Umbilical cord (tissue), 2 donors: ENCODE data around the gene DDX28. TPM values are rescaled to one million over a fixed set of nuclear protein-coding genes. Genes with fewer than 3 reads are reported as not detected.
A peak's percentile ranks its signal among the peaks of the same experiment; 100 is the strongest.

ENCODE experiments used
- DNase-seq: peaks from one replicate; pipeline ENCODE4 v3.0.0-alpha.2; 2015; ENCODE audit warnings: low spot score
- total RNA-seq: library from RNA; depleted of rRNA; stranded (reverse); fragments of >200 nt; gene quantifications from one replicate; pipeline ENCODE4 v1.2.3, GENCODE V29; 2014; ENCODE audit warnings: low replicate concordance; ENCODE audit not compliant: insufficient read depth

DDX28 gene, protein sequence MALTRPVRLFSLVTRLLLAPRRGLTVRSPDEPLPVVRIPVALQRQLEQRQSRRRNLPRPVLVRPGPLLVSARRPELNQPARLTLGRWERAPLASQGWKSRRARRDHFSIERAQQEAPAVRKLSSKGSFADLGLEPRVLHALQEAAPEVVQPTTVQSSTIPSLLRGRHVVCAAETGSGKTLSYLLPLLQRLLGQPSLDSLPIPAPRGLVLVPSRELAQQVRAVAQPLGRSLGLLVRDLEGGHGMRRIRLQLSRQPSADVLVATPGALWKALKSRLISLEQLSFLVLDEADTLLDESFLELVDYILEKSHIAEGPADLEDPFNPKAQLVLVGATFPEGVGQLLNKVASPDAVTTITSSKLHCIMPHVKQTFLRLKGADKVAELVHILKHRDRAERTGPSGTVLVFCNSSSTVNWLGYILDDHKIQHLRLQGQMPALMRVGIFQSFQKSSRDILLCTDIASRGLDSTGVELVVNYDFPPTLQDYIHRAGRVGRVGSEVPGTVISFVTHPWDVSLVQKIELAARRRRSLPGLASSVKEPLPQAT
- total RNA-seq, result 12.3 TPM

DNA sequence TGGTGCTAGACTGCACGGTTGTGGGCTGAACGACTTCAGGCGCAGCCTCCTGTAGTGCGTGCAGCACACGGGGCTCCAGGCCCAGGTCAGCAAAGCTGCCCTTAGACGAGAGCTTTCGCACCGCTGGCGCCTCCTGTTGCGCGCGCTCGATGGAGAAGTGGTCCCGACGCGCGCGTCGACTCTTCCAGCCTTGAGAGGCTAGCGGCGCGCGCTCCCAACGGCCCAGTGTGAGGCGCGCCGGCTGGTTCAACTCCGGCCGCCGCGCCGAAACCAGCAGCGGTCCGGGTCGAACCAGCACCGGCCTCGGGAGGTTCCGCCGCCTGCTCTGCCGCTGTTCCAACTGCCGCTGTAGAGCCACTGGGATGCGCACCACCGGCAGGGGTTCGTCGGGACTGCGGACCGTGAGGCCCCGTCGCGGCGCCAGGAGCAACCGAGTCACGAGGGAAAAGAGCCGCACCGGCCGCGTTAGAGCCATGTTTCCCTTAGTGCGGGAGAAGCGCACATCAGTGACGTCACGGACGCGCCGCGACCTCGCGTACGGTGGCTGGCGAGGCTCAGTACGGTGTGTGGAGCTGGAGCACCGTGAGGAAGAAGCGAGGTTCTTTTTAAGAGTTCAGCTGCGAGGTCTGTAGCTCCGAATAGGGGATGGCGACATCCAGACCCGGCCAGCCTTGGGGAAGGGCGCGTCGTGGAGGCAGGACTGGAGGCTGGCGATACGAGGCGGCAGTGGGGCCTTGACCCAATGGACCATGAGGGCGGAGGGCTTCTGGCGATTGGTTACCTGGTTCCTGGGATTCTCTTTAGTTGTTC is at the start of gene DDX28, which contains the start of gene DUS2:
DDX28 (minus strand) TSS at position 505 of the 810 bp plus-strand sequence; CDS start at position 475, 30 bp downstream.
DUS2 (plus strand) TSS at position 557 of the 810 bp plus-strand sequence. CDS start 14,740 bp downstream, outside the sequence.
- peak; percentile 92 for DNase-seq

DNA sequence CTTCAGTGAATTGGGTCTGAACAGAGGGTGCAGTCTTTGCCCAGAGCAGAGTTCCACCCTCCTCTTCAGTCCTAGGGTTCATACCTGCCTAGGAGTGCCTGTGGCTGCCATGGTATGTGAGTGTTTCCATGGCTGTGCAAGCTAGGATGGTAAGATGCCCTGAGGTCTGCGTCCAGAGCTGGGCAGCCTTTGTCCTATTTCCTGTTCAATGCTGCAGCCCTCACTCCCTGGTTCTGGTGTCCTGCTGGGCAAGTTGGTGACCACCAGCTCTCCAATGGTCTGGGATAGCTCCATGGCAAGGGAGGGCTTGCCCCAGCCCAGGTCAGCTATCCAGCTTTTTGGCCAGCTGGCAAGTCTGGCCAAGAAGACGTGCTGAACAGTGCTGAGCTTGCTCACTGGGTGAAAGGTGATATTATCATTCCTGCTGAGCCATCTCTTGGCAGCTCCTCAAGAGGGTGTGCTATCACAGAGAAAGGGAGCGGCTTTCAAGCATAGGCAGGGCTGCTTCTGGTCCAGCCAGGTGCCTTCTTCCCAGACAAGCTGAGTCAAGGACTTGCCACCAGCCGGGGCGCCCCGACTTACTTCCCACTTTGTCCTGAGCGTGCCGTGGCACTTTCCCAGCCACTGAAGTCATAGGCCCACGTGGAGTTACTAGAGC is 49.1 kb upstream of the DDX28 start:
- DNase-seq, result peak; percentile 85

DNA sequence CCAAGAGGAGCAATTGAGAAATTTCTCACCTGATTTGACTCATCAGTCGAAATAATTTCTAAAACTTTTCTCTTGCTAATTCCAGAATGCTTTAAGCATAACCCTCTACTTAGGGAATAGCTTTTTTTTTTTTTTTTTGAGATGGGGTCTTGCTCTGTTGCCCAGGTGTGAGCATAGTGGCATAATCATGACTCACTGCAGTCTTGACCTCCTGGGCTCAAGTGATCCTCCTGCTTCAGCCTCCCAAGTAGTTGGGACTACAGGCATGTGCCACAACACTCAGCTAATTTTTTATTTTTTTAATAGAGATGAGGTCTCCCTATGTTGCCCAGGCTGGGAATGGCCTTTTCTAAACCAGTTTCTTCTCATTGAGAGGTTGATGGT is 48.5 kb upstream of the DDX28 start:
- no peak for DNase-seq

DNA sequence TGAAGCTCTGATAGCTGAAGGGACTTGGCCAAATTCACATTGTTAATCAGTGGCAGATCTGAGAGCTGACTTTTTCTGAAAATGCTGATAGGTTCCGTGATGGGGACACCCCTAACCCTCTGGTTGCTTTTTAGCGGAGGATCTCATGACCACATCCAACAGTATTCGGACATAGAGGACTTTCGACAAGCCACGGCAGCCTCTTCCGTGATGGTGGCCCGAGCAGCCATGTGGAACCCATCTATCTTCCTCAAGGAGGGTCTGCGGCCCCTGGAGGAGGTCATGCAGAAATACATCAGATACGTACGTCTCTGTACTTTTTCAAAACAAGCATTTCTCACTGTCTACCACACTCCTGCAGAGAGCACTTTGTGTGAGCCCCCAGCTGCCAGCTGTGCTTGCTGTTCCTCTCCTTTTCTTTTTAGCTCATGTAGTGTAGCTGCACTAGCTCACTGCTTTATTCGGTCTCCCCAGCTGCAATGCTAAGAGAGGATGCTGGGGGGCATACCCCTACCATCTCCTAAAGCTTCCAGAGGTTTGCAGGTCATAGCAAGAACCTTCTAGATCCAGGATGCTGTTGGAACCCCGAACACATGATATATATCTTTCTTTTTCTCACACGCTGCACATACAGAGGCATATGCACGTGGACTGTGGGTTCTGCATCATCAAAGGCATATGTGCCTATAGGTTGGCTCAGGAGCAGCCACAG is 47.9 kb upstream of the DDX28 start:
- no peak for DNase-seq

GRCh38 chr16:68070249-68070730 is 47.3 kb upstream of the DDX28 start:
- no peak for DNase-seq

DNA sequence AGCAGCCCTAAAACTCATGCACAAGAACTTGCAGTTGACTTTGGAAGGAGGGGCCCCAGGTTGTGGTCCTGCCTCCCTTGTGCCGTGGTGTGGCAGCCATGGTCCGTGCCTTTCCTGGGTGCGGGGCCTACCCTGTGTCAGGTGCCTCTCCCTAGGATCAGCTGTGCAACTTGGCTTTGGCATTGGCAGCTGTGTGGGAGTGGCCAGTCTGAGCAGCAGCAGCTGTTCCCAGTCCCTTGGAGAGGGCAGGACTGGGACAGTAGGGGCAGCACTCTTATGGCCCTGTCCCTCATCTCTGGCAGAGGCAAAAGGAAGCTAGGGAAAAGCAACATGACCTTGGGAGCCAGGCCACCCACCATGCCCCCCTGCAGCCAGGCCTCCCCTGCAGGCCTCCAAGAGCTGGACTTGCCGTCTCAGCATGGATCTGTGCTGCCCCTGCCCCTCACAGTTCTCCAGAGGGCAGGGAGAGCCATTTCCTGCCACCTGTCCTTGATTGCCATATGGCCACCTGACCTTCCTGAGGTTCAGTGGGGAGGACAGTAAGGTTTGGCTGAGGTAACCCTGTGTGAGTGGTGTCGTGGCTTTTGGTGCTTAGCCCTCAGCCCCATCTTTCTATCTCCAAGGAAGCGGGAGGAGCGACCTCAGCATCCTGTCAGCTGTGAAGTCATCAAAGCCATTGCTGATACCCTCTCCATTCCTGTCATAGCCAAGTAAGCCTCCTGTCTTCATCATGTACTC is 46.6 kb upstream of the DDX28 start:
- DNase-seq, result no peak

- DNase-seq, result no peak
Observed at GRCh38 chr16:68068926-68069325, 45.9 kb upstream of the DDX28 start.

- DNase-seq, result no peak
Observed at GRCh38 chr16:68066763-68067162, 43.7 kb upstream of the DDX28 start.

GRCh38 chr16:68065716-68066305 is 42.8 kb upstream of the DDX28 start:
- peak; percentile 59 for DNase-seq

DNA sequence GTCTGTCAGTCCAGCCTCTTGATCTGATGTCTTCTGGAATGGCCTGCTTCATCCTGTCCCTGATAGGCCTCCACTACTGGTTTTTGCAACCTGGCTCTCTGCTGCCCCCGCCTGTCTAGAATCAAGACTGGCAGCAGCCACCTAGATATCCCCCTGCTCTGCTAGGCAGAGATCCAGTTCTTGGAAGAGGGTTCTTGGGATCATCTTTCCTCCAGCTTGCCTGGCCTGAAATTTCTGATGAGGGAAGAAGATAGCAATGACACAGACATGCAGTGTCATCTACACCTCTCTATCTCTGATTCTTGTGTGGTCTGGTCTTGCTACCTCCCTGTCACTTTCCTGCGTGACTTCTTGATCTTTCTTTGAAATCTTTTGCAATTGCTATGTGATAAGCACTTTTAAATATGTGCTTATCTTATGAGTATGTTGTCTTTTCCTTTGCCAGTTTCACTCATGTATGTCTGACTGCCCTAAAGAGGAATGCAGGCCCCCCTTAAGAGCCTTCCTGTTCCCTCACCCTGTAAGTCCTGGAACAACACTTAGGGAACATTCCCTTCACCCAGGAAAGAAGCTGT is 41.8 kb upstream of the DDX28 start:
- peak; percentile 80 for DNase-seq

- no peak for DNase-seq
Observed at GRCh38 chr16:68062910-68063393, 39.9 kb upstream of the DDX28 start.

- DNase-seq, result no peak
Observed at GRCh38 chr16:68061396-68061795, 38.4 kb upstream of the DDX28 start.

DNA sequence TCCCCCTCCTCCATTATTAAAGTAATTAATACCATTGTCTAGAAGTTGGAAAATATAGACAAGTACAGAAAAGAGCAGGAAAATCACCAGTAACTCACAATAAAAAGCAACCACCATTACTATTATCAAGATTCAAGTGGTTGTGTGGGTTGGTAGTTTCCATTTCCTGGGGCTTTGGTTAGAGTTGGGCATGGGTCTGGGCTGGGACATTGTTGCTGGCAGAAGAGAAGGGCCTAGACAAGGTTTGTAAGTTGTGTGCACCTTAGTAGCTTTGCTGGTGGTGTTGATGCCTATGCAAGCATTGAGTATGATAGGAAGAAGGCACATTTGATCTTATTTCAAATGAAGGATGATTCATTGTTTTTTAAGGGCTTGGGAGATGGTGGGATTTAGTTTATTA is 36.8 kb upstream of the DDX28 start:
- DNase-seq, result no peak

DNA sequence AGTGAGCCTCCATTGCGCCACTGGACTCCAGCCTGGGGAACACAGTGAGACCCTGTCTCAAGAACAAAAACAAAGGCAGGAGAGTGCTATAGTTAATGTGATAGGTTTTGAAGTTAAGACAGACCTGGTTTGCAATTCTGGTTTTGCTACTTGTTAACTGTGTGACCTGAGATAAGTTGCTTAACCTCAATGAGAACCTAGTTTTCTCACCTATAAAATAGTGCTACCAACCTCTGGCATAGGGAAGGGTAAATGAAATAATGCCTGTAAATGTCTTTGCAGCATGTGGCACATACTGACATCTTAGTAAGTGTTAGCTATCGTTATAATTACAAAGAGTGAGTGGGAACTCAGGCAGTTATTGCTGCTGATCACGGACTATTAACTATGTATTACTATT is 32.4 kb upstream of the DDX28 start:
- no peak for DNase-seq

- DNase-seq, result no peak
Observed at GRCh38 chr16:68049449-68049848, 26.4 kb upstream of the DDX28 start.

GRCh38 chr16:68047987-68048386 is 25.0 kb upstream of the DDX28 start:
- DNase-seq, result no peak

DNA sequence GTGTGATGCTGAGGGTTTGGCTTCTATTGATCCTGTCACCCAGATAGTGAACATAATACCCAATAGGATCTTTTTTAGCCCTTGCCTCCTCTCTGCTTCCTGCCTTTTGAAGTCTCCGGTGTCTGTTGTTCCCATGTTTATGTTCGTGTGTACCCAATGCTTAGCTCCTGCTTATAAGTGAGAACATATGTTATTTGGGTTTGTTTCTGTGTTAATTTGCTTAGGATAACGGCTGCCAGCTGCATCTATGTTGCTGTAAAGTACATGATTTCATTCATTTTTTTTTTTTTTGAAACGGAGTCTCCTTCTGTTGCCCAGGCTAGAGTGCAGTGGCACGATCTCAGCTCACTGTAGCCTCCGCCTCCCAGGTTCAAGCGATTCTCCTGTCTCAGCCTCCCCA is 23.1 kb upstream of the DDX28 start:
- DNase-seq, result no peak

DNA sequence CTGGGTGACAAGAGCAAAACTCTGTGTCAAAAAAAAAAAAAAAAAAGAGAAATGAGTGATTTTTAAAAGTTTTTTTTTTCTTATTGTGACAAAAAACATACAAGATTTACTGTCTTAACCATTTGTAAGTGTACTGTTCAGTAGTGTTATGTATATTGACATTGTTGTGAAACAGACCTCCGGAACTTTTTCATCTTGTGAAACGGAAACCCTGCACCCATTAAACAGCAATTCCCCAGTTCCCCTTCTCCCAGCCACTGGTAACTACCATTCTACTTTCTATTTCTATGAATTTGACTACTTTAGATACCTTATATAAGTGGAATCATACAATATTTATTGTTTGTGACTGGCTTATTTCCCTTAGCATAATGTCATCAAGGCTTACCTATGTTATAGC is 18.8 kb upstream of the DDX28 start:
- DNase-seq, result no peak
